Hepatocyte (in vitro differentiated cells): ENCODE data around the gene AMMECR1.

Experiments
- CTCF ChIP-seq: fragments of 200-600 bp; sonication (generic); IDR thresholded peaks from 2 replicates; pipeline ENCODE4 v1.5.1; 2016; ENCODE audit warnings: antibody characterized with exemption, mild to moderate bottlenecking; ENCODE audit not compliant: poor library complexity
- EZH2 ChIP-seq: fragments of 200-600 bp; sonication (generic); IDR thresholded peaks from 2 replicates; pipeline ENCODE4 v1.6.1; 2016; ENCODE audit warnings: antibody characterized with exemption, mild to moderate bottlenecking, borderline replicate concordance
- EZH2phosphoT487 ChIP-seq: fragments of 200-600 bp; sonication (generic); IDR thresholded peaks from one replicate; pipeline ENCODE4 v1.6.1; 2018; ENCODE audit warnings: antibody characterized with exemption, mild to moderate bottlenecking, low read depth, moderate library complexity; ENCODE audit not compliant: unreplicated experiment, severe bottlenecking

GRCh38 chrX:110201799-110202198 lies 116.1 kb downstream of the AMMECR1 start:
- TF ChIP-seq CTCF, result no peak
- no peak for TF ChIP-seq EZH2
- no peak for TF ChIP-seq EZH2phosphoT487
